ENCODE measurements around the gene UXS1. TPM values are rescaled to one million over a fixed set of nuclear protein-coding genes. Genes with fewer than 3 reads are reported as not detected.
A peak's percentile ranks its signal among the peaks of the same experiment; 100 is the strongest.

Gene UXS1
- total RNA-seq, 4 donors from 2014 or later = 37.0 to 86.6 (median 62.5) TPM

DNA sequence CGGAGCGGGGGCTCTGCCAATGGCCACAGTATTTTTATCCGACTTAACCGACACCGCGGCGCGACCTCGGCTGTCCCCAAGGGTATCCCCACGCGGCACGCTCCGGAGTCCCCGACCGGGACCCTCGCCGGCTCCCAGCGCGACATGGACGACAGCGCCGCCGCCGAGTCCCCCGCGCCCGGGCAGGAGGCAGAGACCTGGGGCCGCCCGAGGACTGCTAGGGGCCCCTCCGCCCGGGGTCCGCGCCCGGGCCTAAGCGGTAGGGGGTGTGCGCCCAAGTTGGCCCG lies 468 bp downstream of the UXS1 start:
- H3K4me1 ChIP-seq = peaks cover 3 to 21% (median 12%) of the 10 kb centered on the region in 4 donors
- DNase-seq = no peak
- 0% methylated on average over 27 of the region's 37 CpGs; no CpG with 5 or more reads in 1 of the 2 donors for WGBS, 2 donors (ENCODE audit: low coverage in 1 of 2)
- no peaks in the 10 kb centered on the region for H3K9me3 ChIP-seq
- intact Hi-C loops (cut with DNase I; ENCODE audit: low total_unique reads) (no loop called here), in situ Hi-C loops (cut with MboI; ENCODE audit: low pct_ligation_motif_present in 1 of 4, low pct_unique_long_range_greater_than_20kb in 1 of 4, low sequenced_read_pairs in 3 of 4) (no loop called here)
- TF ChIP-seq, protein P1, sequence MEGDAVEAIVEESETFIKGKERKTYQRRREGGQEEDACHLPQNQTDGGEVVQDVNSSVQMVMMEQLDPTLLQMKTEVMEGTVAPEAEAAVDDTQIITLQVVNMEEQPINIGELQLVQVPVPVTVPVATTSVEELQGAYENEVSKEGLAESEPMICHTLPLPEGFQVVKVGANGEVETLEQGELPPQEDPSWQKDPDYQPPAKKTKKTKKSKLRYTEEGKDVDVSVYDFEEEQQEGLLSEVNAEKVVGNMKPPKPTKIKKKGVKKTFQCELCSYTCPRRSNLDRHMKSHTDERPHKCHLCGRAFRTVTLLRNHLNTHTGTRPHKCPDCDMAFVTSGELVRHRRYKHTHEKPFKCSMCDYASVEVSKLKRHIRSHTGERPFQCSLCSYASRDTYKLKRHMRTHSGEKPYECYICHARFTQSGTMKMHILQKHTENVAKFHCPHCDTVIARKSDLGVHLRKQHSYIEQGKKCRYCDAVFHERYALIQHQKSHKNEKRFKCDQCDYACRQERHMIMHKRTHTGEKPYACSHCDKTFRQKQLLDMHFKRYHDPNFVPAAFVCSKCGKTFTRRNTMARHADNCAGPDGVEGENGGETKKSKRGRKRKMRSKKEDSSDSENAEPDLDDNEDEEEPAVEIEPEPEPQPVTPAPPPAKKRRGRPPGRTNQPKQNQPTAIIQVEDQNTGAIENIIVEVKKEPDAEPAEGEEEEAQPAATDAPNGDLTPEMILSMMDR (IDR thresholded peaks at IDR 0.05) = no peak
- TF ChIP-seq EP300 (IDR thresholded peaks at IDR 0.05; ENCODE audit: low read depth) (no peak), POLR2AphosphoS5 (IDR thresholded peaks at IDR 0.05) (no peak), POLR2A (IDR thresholded peaks at IDR 0.05) (no peak)
- H3K27me3 ChIP-seq = no peaks in the 10 kb centered on the region
- H3K27ac ChIP-seq = peak overlapping the region; percentile 88 to 96 (median 92)
- no peaks in the 10 kb centered on the region for H3K36me3 ChIP-seq
- H3K4me3 ChIP-seq = peak overlapping the region; percentile 24 to 98 (median 88)

DNA sequence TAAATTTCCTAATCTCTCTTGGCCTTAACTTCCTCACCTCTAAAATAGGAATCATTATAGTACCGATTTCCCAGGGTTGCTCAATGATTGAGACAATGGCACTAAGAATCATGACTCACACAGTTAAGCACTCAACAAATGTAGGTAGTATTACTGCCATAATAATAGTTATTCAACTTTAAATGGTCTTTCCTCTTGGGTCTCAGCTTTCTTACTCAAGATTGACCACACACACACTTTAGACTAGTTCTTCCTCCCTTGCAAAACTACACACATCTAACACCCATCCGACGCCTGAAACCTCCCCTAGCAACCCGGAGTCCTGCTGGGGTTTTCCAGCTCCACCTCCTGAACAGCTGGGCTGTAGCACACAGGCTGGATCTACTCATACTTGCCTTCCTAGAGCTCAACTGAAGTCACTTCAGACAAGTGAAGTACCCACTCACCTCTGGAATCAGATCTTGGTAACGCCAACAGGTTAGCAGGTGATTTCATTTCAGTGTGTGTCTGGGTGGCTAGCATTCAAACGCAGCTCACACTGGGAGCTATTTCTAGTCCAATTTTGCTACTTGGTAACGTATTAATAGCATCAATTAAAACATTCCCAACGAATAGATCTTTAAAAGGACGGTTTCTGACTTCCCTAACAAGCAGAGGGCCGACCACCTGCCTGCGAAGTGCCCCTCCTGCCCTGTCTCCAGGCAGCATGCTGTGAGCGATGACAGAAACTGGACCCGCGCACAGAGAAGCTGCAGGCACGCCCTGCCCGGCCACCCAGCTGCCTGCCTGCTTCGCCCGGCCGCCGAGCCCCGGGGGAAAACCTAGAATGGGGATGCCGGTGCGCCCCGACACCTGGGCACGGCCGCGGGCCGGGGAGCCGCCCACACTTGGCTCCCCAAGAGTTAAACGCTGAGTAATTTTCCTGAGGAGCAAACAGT lies 1.1 kb downstream of the UXS1 start:
- Histone ChIP-seq H3K9me3 (no peaks in the 10 kb centered on the region), H3K27ac (peak overlapping the region; percentile 88 to 96 (median 92)), H3K4me3 (peak overlapping the region; percentile 24 to 98 (median 88)), H3K27me3 (no peaks in the 10 kb centered on the region), H3K36me3 (no peaks in the 10 kb centered on the region), H3K4me1 (peaks cover 3 to 21% (median 12%) of the 10 kb centered on the region in 4 donors)
- TF ChIP-seq EP300 (IDR thresholded peaks at IDR 0.05; ENCODE audit: low read depth) = no peak
- peak; percentile 48 for TF ChIP-seq POLR2A (IDR thresholded peaks at IDR 0.05)
- TF ChIP-seq POLR2AphosphoS5 (IDR thresholded peaks at IDR 0.05) = peak in 2 of 3 donors; percentile 37 to 57
- 1 to 11% methylated on average over 3 to 30 of the region's 30 CpGs for WGBS, 2 donors (ENCODE audit: low coverage in 1 of 2)
- DNase-seq = peak; percentile 63
- intact Hi-C loops (cut with DNase I; ENCODE audit: low total_unique reads) (no loop called here), in situ Hi-C loops (cut with MboI; ENCODE audit: low pct_ligation_motif_present in 1 of 4, low pct_unique_long_range_greater_than_20kb in 1 of 4, low sequenced_read_pairs in 3 of 4) (no loop called here)

DNA sequence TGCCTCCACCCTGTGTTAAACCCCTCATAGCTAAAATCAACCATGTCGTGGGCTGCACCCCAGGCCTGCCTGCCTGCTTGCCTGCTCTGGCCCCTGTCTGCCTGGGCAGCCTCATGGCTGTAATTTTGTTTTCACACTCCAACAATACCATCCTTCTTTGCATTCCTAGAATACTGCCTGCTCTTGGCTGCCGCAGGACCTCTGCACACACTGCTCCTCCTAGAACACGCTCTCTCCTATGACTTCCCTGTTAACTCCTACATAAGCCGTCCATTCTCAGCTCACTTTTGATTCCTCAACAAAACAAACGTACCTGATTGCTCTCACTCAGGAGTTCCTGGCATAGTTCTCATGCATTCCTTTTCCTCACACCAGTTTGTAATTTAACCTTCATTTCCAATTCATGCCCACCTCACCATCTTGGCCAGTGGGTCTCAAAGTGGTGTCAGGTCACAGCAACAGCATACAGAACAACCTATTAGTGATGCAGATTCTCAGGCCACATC lies 2.5 kb downstream of the UXS1 start:
- peaks cover 3 to 21% (median 12%) of the 10 kb centered on the region in 4 donors for H3K4me1 ChIP-seq
- no peaks in the 10 kb centered on the region for H3K27me3 ChIP-seq
- WGBS, 2 donors (ENCODE audit: low coverage in 1 of 2) = 79 to 86% methylated on average over 5 of the region's 5 CpGs
- intact Hi-C loops (cut with DNase I; ENCODE audit: low total_unique reads) = no loop called here
- in situ Hi-C loops (cut with MboI; ENCODE audit: low pct_ligation_motif_present in 1 of 4, low pct_unique_long_range_greater_than_20kb in 1 of 4, low sequenced_read_pairs in 3 of 4) = no loop called here
- no peak overlapping the region for H3K27ac ChIP-seq
- DNase-seq = no peak
- TF ChIP-seq POLR2A (IDR thresholded peaks at IDR 0.05) = no peak
- no peak for TF ChIP-seq EP300 (IDR thresholded peaks at IDR 0.05; ENCODE audit: low read depth)
- H3K4me3 ChIP-seq = no peak overlapping the region
- no peaks in the 10 kb centered on the region for H3K36me3 ChIP-seq
- no peaks in the 10 kb centered on the region for H3K9me3 ChIP-seq

DNA sequence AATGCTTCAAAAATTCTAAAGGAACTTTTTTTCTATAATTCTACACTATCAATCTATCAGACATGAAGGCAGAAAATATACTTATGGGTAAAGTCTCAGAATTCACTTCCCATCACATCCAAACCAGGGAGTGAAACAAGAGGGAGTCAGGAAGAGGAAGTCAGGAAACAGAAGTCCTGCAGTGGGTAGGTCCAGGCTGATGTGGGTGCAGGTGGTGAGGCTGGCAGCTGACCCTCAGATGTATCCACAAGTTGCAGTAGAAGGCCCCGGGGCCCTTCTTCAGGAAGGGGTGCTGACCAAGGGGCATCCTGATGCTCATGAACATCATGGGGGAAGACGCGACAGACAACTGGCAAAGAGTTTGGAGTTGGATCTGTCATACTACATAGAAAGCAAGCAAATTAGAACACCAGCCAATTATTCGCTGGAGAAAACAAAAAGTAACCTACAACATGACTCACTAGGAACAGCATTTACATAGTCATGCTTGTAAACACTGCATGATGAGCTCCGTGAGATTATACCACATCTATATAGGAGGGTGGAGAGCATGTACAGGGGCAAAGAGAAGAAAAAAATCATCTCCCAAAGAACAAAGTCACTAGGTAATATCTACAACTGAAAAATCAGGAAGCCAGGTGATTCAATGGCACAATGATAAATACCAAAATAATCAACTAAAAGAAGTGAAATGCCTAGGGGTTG lies 4.2 kb downstream of the UXS1 start:
- Histone ChIP-seq H3K9me3 (no peaks in the 10 kb centered on the region), H3K4me3 (no peak overlapping the region), H3K27ac (no peak overlapping the region), H3K36me3 (no peaks in the 10 kb centered on the region), H3K4me1 (peaks cover 3 to 18% (median 8%) of the 10 kb centered on the region in 4 donors), H3K27me3 (no peaks in the 10 kb centered on the region)
- WGBS, 2 donors (ENCODE audit: low coverage in 1 of 2) = 71 to 77% methylated on average over 3 to 5 of the region's 5 CpGs
- TF ChIP-seq EP300 (IDR thresholded peaks at IDR 0.05; ENCODE audit: low read depth) (no peak), POLR2A (IDR thresholded peaks at IDR 0.05) (no peak), POLR2AphosphoS5 (IDR thresholded peaks at IDR 0.05) (no peak)
- TF ChIP-seq, protein P1 (IDR thresholded peaks at IDR 0.05) = no peak
- in situ Hi-C loops (cut with MboI; ENCODE audit: low pct_ligation_motif_present in 1 of 4, low pct_unique_long_range_greater_than_20kb in 1 of 4, low sequenced_read_pairs in 3 of 4) (no loop called here), intact Hi-C loops (cut with DNase I; ENCODE audit: low total_unique reads) (no loop called here)
- no peak for DNase-seq

DNA sequence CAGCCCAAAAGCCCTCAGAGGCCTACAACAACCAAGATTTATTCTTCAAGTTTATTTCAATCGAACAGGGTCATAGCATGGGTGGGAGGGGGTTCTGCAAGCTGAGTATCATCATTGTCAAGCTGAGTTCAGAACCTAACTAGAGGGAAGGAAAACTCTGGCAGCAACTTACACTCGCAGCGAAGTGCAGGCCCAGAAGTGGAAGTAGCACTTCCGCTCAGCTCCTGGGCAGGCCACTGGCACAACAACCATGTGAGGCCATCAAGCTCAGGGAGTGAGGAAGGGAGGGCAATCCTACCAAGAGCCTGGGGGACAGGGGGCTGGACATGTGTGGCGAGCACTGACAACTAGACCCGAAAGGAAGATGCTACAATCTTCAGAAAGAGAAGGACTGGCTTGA lies 4.8 kb downstream of the UXS1 start:
- H3K4me3 ChIP-seq = no peak overlapping the region
- intact Hi-C loops (cut with DNase I; ENCODE audit: low total_unique reads) = no loop called here
- H3K27ac ChIP-seq = no peak overlapping the region
- TF ChIP-seq POLR2A (IDR thresholded peaks at IDR 0.05) = no peak
- no peak for TF ChIP-seq EP300 (IDR thresholded peaks at IDR 0.05; ENCODE audit: low read depth)
- TF ChIP-seq POLR2AphosphoS5 (IDR thresholded peaks at IDR 0.05) = no peak
- TF ChIP-seq, protein P1 (IDR thresholded peaks at IDR 0.05) = no peak
- H3K27me3 ChIP-seq = no peaks in the 10 kb centered on the region
- peaks cover 3 to 17% (median 6%) of the 10 kb centered on the region in 4 donors for H3K4me1 ChIP-seq
- 80 to 88% methylated on average over 2 to 6 of the region's 6 CpGs for WGBS, 2 donors (ENCODE audit: low coverage in 1 of 2)
- no peaks in the 10 kb centered on the region for H3K36me3 ChIP-seq
- in situ Hi-C loops (cut with MboI; ENCODE audit: low pct_ligation_motif_present in 1 of 4, low pct_unique_long_range_greater_than_20kb in 1 of 4, low sequenced_read_pairs in 3 of 4) = no loop called here
- H3K9me3 ChIP-seq = no peaks in the 10 kb centered on the region
- no peak for DNase-seq

All from transverse colon (tissue), 4 donors.